Thyroid gland (tissue), 4 donors: ENCODE data around the gene PCSK2. TPM values are rescaled to one million over a fixed set of nuclear protein-coding genes. Genes with fewer than 3 reads are reported as not detected.

Experiments used
- DNase-seq, 2 donors: peaks; one replicate each; pipeline ENCODE4 v3.0.0-alpha.2; 2019
- H3K27ac ChIP-seq, 3 donors: fragments of 200-600 bp; sonication (generic); 1 replicate in 2 of 3; 2 replicates in 1 of 3; pipeline ENCODE4 v1.5.1; 2016 to 2019; ENCODE audit warnings: mild to moderate bottlenecking in 1 of 3, moderate library complexity in 1 of 3
- H3K27me3 ChIP-seq: fragments of 200-600 bp; sonication (generic); one replicate; pipeline ENCODE4 v1.5.1; 2019
- H3K36me3 ChIP-seq, 2 donors: fragments of 200-600 bp; sonication (generic); one replicate each; pipeline ENCODE4 v1.5.1; 2016 to 2019
- H3K4me1 ChIP-seq, 2 donors: fragments of 200-600 bp; sonication (generic); one replicate each; pipeline ENCODE4 v1.5.1; 2017 to 2019
- H3K4me3 ChIP-seq, 3 donors: fragments of 200-600 bp; sonication (generic); replicated peaks in 1 of 3; 1 replicate in 2 of 3; 2 replicates in 1 of 3; pipeline ENCODE4 v1.5.1; 2016; ENCODE audit warnings: mild to moderate bottlenecking in 1 of 3
- H3K9me3 ChIP-seq: fragments of 200-600 bp; sonication (generic); one replicate; pipeline ENCODE4 v1.5.1; 2017
- POLR2A ChIP-seq, 2 donors: fragments of 450-650 bp; IDR thresholded peaks; one replicate each; pipeline ENCODE4 v1.6.1; 2017; ENCODE audit warnings: antibody characterized with exemption in 2 of 2, mild to moderate bottlenecking in 2 of 2, moderate library complexity in 1 of 2
- WGBS, 2 donors: methylation state at CpG; one replicate each; pipeline ENCODE4 v1.1.5; 2017; 5-methylcytosine and 5-hydroxymethylcytosine counted together
- intact Hi-C: fragments of 100-400 bp; cut with DNase I; formaldehyde crosslinking; loops from one replicate; pipeline ENCODE4 v1.15.1; 2023
- total RNA-seq, 4 donors: library from RNA; depleted of rRNA; stranded (reverse); fragments of >200 nt; gene quantifications; one replicate each; pipeline ENCODE4 v1.2.3, GENCODE V29; 2016
- TF ChIP-seq, protein P1 (sequence below), 6 experiments: fragments of 200-600 bp in 3 of 6; fragments of 450-650 bp in 3 of 6; sonication (generic) in 3 of 6; IDR thresholded peaks; one replicate each; pipeline ENCODE4 v1.5.1; 2016 to 2019; ENCODE audit warnings: antibody characterized with exemption in 6 of 6, mild to moderate bottlenecking in 2 of 6, inconsistent platforms in 1 of 6, moderate library complexity in 1 of 6

PCSK2 gene, protein sequence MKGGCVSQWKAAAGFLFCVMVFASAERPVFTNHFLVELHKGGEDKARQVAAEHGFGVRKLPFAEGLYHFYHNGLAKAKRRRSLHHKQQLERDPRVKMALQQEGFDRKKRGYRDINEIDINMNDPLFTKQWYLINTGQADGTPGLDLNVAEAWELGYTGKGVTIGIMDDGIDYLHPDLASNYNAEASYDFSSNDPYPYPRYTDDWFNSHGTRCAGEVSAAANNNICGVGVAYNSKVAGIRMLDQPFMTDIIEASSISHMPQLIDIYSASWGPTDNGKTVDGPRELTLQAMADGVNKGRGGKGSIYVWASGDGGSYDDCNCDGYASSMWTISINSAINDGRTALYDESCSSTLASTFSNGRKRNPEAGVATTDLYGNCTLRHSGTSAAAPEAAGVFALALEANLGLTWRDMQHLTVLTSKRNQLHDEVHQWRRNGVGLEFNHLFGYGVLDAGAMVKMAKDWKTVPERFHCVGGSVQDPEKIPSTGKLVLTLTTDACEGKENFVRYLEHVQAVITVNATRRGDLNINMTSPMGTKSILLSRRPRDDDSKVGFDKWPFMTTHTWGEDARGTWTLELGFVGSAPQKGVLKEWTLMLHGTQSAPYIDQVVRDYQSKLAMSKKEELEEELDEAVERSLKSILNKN
- total RNA-seq, result 100 to 1,000 TPM in 2 of 4 donors, 10 to 100 TPM in 2; 43.2 to 242 (median 112) TPM

DNA sequence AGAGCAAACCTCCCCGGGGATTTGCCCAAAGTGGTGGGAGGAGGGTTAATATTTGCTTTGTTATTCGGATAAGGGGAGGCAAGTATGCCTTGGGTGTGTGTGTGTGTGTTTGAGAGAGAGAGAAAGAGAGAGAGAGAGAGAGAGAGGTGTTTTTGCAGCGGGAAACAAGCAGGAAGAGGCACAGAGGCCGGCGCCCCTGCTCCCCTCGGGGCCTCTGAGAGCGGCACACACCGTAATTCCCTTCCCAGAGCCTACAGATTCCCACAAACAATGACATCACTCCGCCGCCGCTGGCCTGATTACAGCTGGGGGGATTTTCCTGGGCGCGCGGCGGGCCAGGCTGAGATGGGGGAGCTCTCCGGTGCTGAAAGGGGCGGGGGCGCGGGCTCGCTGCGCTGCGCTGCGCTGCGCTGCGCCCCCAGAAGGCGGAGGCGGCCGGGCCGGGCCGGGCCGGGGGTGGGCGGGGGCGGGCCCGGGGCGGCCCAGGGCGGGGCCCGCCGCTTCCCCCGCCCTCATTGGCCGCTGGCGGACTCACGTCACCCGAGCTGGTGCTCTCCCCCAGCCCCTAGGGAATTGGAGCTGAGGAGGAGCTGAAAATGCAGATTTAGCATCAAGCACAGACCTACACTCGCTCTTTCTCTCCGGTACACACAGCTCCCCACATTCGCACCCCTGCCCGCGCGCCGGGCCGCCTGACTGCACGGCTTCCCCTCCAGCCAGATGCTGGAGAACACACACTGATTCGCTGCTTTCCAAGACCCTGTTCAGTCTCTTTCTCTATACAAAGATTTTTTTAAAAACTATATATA lies at the start of gene PCSK2:
Gene PCSK2 (plus strand): TSS at position 631 of the 809 bp plus-strand sequence. CDS start 266 bp downstream, outside the sequence.
- H3K9me3 ChIP-seq, result no peaks in the 10 kb centered on the region
- WGBS, 2 donors, result 1% methylated on average over 34 to 36 of the region's 53 CpGs
- H3K27ac ChIP-seq, result peak within 1 kb of the TSS in 1 of 3 donors; percentile 13
- H3K4me3 ChIP-seq, result peak within 1 kb of the TSS; percentile 17 to 45 (median 36)
- no peaks in the 10 kb centered on the region for H3K27me3 ChIP-seq
- TF ChIP-seq, protein P1, sequence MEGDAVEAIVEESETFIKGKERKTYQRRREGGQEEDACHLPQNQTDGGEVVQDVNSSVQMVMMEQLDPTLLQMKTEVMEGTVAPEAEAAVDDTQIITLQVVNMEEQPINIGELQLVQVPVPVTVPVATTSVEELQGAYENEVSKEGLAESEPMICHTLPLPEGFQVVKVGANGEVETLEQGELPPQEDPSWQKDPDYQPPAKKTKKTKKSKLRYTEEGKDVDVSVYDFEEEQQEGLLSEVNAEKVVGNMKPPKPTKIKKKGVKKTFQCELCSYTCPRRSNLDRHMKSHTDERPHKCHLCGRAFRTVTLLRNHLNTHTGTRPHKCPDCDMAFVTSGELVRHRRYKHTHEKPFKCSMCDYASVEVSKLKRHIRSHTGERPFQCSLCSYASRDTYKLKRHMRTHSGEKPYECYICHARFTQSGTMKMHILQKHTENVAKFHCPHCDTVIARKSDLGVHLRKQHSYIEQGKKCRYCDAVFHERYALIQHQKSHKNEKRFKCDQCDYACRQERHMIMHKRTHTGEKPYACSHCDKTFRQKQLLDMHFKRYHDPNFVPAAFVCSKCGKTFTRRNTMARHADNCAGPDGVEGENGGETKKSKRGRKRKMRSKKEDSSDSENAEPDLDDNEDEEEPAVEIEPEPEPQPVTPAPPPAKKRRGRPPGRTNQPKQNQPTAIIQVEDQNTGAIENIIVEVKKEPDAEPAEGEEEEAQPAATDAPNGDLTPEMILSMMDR (IDR thresholded peaks at IDR 0.05), result peak in 2 of 6 experiments; percentile 9 to 17
- TF ChIP-seq POLR2A (IDR thresholded peaks at IDR 0.05), result peak in 1 of 2 donors; percentile 40
- intact Hi-C loops, result no loop called here
- peaks cover 16 to 20% of the 10 kb centered on the region in 2 donors for H3K4me1 ChIP-seq
- peak; percentile 85 for DNase-seq
- no peaks in the 10 kb centered on the region for H3K36me3 ChIP-seq

DNA sequence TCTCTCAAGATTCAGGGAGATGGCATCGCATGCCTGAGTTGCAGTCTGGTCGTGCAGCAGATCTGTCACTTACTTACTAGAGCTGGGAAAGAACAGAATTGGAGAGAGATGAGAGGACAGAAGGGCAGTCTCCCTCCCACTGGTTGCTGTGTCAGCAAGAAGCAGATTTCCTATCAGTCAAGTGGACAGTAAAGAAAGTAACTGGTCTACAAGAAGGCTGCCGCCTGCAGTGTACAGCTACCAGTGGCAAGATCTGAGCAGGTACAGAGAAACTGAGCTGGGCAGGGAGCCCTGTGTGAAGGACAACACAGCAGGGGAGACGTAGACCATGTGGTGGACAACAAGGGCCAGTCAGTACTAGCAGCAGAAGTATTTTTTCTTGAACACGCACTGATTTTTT lies 49.5 kb upstream of the PCSK2 start:
- DNase-seq, result peak; percentile 55
- WGBS, 2 donors, result 44 to 45% methylated on average over 5 of the region's 5 CpGs
- Histone ChIP-seq H3K4me3 (no peak overlapping the region), H3K27ac (no peak overlapping the region), H3K4me1 (peaks cover 4 to 6% of the 10 kb centered on the region in 2 donors), H3K36me3 (no peaks in the 10 kb centered on the region), H3K9me3 (no peaks in the 10 kb centered on the region), H3K27me3 (no peaks in the 10 kb centered on the region)
- intact Hi-C loops, result no loop called here
- TF ChIP-seq, protein P1 (IDR thresholded peaks at IDR 0.05), result no peak
- TF ChIP-seq POLR2A (IDR thresholded peaks at IDR 0.05), result no peak

DNA sequence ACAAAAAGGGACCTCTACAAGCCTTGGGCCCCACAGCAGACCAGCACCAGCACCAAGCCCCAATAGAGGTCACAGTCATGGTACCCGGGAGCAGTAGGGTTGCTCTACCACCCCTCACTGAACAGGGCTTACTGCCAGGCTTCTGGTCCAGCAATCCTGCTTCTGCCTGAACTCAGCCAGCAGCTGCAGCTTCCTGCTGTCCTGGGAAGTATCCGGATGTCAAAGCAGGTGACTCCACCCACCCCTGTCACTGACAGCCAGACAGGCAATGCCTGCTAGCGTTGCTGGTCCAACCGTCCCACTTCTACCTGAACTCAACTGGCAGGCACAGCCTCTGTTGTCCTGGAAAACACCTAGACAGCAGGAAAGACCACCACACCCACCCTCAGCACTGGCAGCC lies 47.0 kb upstream of the PCSK2 start:
- no peaks in the 10 kb centered on the region for H3K9me3 ChIP-seq
- no peak for DNase-seq
- intact Hi-C loops, result no loop called here
- H3K27me3 ChIP-seq, result no peaks in the 10 kb centered on the region
- H3K4me3 ChIP-seq, result no peak overlapping the region
- H3K27ac ChIP-seq, result no peak overlapping the region
- no peaks in the 10 kb centered on the region for H3K36me3 ChIP-seq
- TF ChIP-seq, protein P1 (IDR thresholded peaks at IDR 0.05), result no peak
- no peak for TF ChIP-seq POLR2A (IDR thresholded peaks at IDR 0.05)
- peaks cover 0 to 6% of the 10 kb centered on the region in 2 donors for H3K4me1 ChIP-seq
- WGBS, 2 donors, result 79% methylated on average over 4 of the region's 4 CpGs; no CpG with 5 or more reads in 1 of the 2 donors

DNA sequence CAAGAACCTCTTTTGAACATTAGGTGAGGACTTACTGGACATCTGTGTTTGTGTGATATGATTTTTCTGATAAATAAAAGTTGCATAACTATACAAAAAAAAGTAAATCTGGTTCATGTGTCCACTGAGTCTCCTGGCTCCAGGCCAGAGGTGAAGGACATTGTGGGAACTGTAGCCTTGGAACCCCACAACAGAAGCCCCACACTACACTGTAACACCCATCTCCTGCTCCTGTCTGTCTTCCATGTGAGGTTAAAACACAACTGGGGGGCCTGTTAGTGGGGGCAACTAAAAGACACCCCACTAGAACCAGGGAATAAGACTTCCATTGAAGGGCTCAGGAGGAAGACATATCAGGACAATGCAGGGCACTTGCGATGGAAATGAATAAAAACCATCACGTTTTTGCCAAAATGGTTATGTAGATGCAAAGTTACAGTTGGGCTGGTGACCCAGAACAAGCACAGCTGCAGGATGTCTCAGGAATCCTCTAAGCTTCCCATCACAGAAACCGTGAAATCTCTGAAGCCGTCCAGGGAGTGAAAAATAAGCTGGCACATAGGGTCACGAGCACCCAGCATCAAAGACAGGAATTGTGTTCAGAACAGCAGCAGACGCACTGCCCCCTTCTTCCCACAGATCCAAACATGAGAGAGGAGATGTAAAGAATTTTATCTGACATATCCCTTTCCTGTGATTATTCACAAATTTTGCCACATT lies 36.7 kb upstream of the PCSK2 start:
- H3K27me3 ChIP-seq, result no peaks in the 10 kb centered on the region
- no peak for TF ChIP-seq POLR2A (IDR thresholded peaks at IDR 0.05)
- TF ChIP-seq, protein P1 (IDR thresholded peaks at IDR 0.05), result no peak
- peaks cover 7 to 9% of the 10 kb centered on the region in 2 donors for H3K4me1 ChIP-seq
- no peaks in the 10 kb centered on the region for H3K36me3 ChIP-seq
- no peak overlapping the region for H3K27ac ChIP-seq
- no peak overlapping the region for H3K4me3 ChIP-seq
- H3K9me3 ChIP-seq, result no peaks in the 10 kb centered on the region
- intact Hi-C loops, result no loop called here
- WGBS, 2 donors, result 77 to 79% methylated on average over 6 of the region's 6 CpGs
- DNase-seq, result no peak
